GM20000 (cell line): ENCODE results near the gene SERPINB1.

Experiments
- DNase-seq: peaks from one replicate; pipeline ENCODE4 v3.0.0; 2012; ENCODE audit warnings: low spot score
- CTCF ChIP-seq: IDR thresholded peaks from 2 replicates; pipeline ENCODE4 v1.5.1; 2012; ENCODE audit warnings: mild to moderate bottlenecking, control low read depth; ENCODE audit errors: extremely low read depth, missing control alignments

Gene SERPINB1

GRCh38 chr6:2839982-2840748 lies 1.5 kb downstream of the SERPINB1 start:
- DNase-seq: no peak
- no peak for TF ChIP-seq CTCF

- TF ChIP-seq CTCF: no peak
These were observed 2.3 kb downstream of the SERPINB1 start for GRCh38 chr6:2839195-2839981.

GRCh38 chr6:2838251-2838650 lies 3.4 kb downstream of the SERPINB1 start:
- DNase-seq: no peak
- no peak for TF ChIP-seq CTCF

More at GRCh38 chr6:2839195-2839981, 2.3 kb downstream of the SERPINB1 start:
- no peak for DNase-seq

- no peak for TF ChIP-seq CTCF
These were observed 7.4 kb downstream of the SERPINB1 start for GRCh38 chr6:2834262-2834661.

GRCh38 chr6:2831392-2831791 lies 10.3 kb downstream of the SERPINB1 start:
- no peak for DNase-seq
- TF ChIP-seq CTCF: no peak

More at GRCh38 chr6:2834262-2834661, 7.4 kb downstream of the SERPINB1 start:
- no peak for DNase-seq

- TF ChIP-seq CTCF: no peak
- no peak for DNase-seq
These were observed 11.5 kb downstream of the SERPINB1 start for GRCh38 chr6:2830183-2830582.

GRCh38 chr6:2829253-2829652 lies 12.4 kb downstream of the SERPINB1 start:
- no peak for TF ChIP-seq CTCF
- DNase-seq: no peak
